ENCODE measurements around the gene CETP. TPM values are rescaled to one million over a fixed set of nuclear protein-coding genes. Genes with fewer than 3 reads are reported as not detected.

CETP gene
- total and polyA plus RNA-seq, 2 of the 13 experiments (the other 11 are each of a cell fraction or from before 2014, with no cell fraction given), result 0.31 to 9.8 TPM

DNA sequence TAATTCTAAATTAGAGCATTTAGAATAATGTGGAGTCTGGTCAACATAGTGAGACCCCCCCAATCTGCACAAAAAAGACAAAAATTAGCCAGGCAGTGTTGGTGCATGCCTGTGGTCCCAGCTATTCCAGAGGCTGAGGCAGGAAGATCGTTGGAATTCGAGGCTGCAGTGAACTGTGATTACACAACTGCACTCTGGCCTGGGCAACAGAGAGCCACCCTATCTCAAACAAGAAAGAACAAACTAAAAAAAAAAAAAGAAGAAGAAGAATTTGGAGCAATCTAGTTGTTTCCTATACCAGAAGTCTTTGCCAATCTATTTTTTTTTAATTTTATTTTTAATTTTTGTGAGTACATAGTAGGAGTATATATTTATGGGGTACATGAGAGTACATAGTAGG lies 6.0 kb downstream of the CETP start (continued):
- TF ChIP-seq, protein P1, sequence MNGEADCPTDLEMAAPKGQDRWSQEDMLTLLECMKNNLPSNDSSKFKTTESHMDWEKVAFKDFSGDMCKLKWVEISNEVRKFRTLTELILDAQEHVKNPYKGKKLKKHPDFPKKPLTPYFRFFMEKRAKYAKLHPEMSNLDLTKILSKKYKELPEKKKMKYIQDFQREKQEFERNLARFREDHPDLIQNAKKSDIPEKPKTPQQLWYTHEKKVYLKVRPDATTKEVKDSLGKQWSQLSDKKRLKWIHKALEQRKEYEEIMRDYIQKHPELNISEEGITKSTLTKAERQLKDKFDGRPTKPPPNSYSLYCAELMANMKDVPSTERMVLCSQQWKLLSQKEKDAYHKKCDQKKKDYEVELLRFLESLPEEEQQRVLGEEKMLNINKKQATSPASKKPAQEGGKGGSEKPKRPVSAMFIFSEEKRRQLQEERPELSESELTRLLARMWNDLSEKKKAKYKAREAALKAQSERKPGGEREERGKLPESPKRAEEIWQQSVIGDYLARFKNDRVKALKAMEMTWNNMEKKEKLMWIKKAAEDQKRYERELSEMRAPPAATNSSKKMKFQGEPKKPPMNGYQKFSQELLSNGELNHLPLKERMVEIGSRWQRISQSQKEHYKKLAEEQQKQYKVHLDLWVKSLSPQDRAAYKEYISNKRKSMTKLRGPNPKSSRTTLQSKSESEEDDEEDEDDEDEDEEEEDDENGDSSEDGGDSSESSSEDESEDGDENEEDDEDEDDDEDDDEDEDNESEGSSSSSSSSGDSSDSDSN (CRISPR knock-in tag; IDR thresholded peaks at IDR 0.05), result 0 out of 2 replicates have a peak, but pooled peaks have one; percentile 24
- TF ChIP-seq ZNF850 (CRISPR knock-in tag; conservative IDR thresholded peaks at IDR 0.05), result no peak
- TF ChIP-seq, protein P2, sequence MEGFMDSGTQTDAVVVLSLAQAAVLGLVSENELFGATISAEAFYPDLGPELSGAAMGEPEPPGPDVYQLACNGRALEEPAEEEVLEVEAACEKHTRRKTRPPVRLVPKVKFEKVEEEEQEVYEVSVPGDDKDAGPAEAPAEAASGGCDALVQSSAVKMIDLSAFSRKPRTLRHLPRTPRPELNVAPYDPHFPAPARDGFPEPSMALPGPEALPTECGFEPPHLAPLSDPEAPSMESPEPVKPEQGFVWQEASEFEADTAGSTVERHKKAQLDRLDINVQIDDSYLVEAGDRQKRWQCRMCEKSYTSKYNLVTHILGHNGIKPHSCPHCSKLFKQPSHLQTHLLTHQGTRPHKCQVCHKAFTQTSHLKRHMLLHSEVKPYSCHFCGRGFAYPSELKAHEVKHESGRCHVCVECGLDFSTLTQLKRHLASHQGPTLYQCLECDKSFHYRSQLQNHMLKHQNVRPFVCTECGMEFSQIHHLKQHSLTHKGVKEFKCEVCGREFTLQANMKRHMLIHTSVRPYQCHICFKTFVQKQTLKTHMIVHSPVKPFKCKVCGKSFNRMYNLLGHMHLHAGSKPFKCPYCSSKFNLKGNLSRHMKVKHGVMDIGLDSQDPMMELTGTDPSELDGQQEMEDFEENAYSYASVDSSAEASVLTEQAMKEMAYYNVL (CRISPR knock-in tag; IDR thresholded peaks at IDR 0.05; ENCODE audit: borderline replicate concordance), result peak; percentile 90; the same call in 1 of the 2 replicates
- TF ChIP-seq FOXA1 (IDR thresholded peaks at IDR 0.05), result no peak
- peak; percentile 53; the same call in 1 of the 2 replicates for TF ChIP-seq FOXA1 (CRISPR knock-in tag; IDR thresholded peaks at IDR 0.05)
- TF ChIP-seq, protein P3, sequence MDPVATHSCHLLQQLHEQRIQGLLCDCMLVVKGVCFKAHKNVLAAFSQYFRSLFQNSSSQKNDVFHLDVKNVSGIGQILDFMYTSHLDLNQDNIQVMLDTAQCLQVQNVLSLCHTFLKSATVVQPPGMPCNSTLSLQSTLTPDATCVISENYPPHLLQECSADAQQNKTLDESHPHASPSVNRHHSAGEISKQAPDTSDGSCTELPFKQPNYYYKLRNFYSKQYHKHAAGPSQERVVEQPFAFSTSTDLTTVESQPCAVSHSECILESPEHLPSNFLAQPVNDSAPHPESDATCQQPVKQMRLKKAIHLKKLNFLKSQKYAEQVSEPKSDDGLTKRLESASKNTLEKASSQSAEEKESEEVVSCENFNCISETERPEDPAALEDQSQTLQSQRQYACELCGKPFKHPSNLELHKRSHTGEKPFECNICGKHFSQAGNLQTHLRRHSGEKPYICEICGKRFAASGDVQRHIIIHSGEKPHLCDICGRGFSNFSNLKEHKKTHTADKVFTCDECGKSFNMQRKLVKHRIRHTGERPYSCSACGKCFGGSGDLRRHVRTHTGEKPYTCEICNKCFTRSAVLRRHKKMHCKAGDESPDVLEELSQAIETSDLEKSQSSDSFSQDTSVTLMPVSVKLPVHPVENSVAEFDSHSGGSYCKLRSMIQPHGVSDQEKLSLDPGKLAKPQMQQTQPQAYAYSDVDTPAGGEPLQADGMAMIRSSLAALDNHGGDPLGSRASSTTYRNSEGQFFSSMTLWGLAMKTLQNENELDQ (CRISPR knock-in tag; IDR thresholded peaks at IDR 0.05; ENCODE audit: borderline replicate concordance), result no peak
- TF ChIP-seq FOSL2 (CRISPR knock-in tag; IDR thresholded peaks at IDR 0.05), result 0 out of 2 replicates have a peak, but pooled peaks have one; percentile 25
- TF ChIP-seq HNF4A (CRISPR knock-in tag; IDR thresholded peaks at IDR 0.05), result peak; percentile 86
- TF ChIP-seq NFKB2 (CRISPR knock-in tag; IDR thresholded peaks at IDR 0.05; ENCODE audit: borderline replicate concordance), result no peak
- TF ChIP-seq ZNF878 (CRISPR knock-in tag; IDR thresholded peaks at IDR 0.05), result 0 out of 2 replicates have a peak, but pooled peaks have one; percentile 3
- TF ChIP-seq, protein P4, sequence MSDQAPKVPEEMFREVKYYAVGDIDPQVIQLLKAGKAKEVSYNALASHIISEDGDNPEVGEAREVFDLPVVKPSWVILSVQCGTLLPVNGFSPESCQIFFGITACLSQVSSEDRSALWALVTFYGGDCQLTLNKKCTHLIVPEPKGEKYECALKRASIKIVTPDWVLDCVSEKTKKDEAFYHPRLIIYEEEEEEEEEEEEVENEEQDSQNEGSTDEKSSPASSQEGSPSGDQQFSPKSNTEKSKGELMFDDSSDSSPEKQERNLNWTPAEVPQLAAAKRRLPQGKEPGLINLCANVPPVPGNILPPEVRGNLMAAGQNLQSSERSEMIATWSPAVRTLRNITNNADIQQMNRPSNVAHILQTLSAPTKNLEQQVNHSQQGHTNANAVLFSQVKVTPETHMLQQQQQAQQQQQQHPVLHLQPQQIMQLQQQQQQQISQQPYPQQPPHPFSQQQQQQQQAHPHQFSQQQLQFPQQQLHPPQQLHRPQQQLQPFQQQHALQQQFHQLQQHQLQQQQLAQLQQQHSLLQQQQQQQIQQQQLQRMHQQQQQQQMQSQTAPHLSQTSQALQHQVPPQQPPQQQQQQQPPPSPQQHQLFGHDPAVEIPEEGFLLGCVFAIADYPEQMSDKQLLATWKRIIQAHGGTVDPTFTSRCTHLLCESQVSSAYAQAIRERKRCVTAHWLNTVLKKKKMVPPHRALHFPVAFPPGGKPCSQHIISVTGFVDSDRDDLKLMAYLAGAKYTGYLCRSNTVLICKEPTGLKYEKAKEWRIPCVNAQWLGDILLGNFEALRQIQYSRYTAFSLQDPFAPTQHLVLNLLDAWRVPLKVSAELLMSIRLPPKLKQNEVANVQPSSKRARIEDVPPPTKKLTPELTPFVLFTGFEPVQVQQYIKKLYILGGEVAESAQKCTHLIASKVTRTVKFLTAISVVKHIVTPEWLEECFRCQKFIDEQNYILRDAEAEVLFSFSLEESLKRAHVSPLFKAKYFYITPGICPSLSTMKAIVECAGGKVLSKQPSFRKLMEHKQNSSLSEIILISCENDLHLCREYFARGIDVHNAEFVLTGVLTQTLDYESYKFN (CRISPR knock-in tag; conservative IDR thresholded peaks at IDR 0.05), result peak; percentile 80
- peak; percentile 73 for TF ChIP-seq ZNF614 (CRISPR knock-in tag; IDR thresholded peaks at IDR 0.05; ENCODE audit: borderline replicate concordance)
- TF ChIP-seq ZNF816 (CRISPR knock-in tag; IDR thresholded peaks at IDR 0.05; ENCODE audit: borderline replicate concordance), result no peak
- TF ChIP-seq HNF4G (IDR thresholded peaks at IDR 0.05; ENCODE audit: borderline replicate concordance, low read depth, low read length), result peak; percentile 66
- no peak for TF ChIP-seq HNF4G (CRISPR knock-in tag; IDR thresholded peaks at IDR 0.05; ENCODE audit: borderline replicate concordance, low read depth)
- TF ChIP-seq ARNTL (CRISPR knock-in tag; IDR thresholded peaks at IDR 0.05), result 0 out of 2 replicates have a peak, but pooled peaks have one; percentile 23
- TF ChIP-seq, protein P5, sequence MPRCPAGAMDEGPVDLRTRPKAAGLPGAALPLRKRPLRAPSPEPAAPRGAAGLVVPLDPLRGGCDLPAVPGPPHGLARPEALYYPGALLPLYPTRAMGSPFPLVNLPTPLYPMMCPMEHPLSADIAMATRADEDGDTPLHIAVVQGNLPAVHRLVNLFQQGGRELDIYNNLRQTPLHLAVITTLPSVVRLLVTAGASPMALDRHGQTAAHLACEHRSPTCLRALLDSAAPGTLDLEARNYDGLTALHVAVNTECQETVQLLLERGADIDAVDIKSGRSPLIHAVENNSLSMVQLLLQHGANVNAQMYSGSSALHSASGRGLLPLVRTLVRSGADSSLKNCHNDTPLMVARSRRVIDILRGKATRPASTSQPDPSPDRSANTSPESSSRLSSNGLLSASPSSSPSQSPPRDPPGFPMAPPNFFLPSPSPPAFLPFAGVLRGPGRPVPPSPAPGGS (CRISPR knock-in tag; IDR thresholded peaks at IDR 0.05), result no peak
- peak; percentile 69; the same call in 1 of the 2 replicates for TF ChIP-seq RARA (CRISPR knock-in tag; IDR thresholded peaks at IDR 0.05)
